Measurements from ENCODE around the gene NR2F1-AS1.

Gene NR2F1-AS1

DNA sequence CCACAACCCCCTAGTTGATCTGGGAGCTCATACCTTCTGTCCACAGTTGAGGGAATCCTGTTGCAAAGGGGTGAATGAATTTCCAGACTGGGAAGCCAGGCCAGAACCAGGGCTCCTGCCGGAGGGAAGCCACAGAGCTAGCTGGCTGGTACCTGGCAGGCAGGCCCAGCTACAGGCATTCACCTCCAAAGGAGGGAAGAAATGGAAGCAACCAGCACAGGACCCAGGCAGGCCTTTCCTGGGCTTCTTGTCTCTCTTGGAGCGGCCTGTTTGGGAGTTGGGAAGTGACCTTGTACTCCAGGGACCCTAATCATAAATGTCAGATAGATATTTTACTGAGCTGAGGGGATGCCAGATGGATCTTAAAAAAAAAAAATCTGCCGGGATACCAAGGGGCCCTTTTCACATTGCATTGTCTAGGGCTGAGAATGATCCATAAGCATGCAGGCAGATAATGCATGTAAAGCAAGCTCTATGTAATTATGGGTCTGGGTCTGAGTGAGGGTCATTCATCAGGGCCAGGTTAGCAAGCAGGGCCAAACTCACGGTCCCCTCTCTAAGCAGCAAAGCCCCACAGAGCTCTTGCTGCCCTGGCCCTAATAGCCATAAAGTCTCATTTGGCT, 10.4 kb upstream of the NR2F1-AS1 start:
- Histone ChIP-seq H3K4me3 (ENCODE audit: low read length) (no peak overlapping the region), H3K27ac (ENCODE audit: low read depth, low read length) (no peak overlapping the region), H3K27me3 (ENCODE audit: control insufficient read depth, insufficient read depth, low read length) (peaks cover 23% of the 10 kb centered on the region), H3K36me3 (ENCODE audit: control insufficient read depth, insufficient read depth, low read length) (no peaks in the 10 kb centered on the region), H3K9ac (ENCODE audit: low read length) (no peak overlapping the region), H3K4me1 (ENCODE audit: control insufficient read depth, insufficient read depth, low read length) (no peaks in the 10 kb centered on the region)

DNA sequence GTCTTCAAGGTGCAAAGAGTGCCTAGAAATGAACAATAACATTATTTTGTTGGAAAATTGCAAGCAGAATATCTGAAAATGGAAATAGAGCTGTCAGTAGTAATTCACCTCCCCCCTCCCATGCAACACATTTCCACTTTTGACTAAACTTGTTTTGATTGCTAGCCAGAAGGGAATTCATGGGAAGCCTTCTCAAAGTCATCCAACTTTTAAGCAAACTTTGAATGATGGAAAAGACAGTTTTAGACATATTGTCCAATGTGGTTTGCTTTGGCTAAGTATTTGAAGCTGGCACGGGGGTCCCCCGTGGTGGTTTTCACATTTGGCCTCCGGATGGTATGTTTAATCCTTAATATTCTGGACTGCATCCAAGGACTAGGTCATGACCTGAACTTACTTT, 9.5 kb upstream of the NR2F1-AS1 start:
- H3K4me1 ChIP-seq (ENCODE audit: control insufficient read depth, insufficient read depth, low read length), result no peaks in the 10 kb centered on the region
- peaks cover 21% of the 10 kb centered on the region for H3K27me3 ChIP-seq (ENCODE audit: control insufficient read depth, insufficient read depth, low read length)
- H3K36me3 ChIP-seq (ENCODE audit: control insufficient read depth, insufficient read depth, low read length), result no peaks in the 10 kb centered on the region
- no peak overlapping the region for H3K4me3 ChIP-seq (ENCODE audit: low read length)
- no peak overlapping the region for H3K27ac ChIP-seq (ENCODE audit: low read depth, low read length)
- no peak overlapping the region for H3K9ac ChIP-seq (ENCODE audit: low read length)

DNA sequence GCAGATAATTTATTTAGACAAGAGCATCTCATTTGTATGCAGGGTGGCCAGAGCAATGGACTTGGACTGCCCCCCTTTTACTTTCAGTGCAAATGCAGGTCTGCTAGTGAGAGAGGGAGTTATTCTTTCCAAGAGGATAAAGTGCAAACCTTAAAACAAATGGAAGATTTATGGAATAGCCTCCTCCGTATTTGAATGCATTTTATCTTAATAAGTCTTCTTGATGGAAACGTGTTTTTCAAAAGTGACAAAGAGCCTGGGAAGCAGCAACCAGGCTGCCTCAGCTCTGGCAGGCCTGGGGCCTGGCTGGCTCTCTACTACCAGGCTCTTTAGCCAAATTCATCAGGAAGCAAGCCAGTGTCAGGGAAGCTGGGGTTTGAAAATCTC, 8.8 kb upstream of the NR2F1-AS1 start:
- Histone ChIP-seq H3K4me3 (ENCODE audit: low read length) (no peak overlapping the region), H3K27ac (ENCODE audit: low read depth, low read length) (no peak overlapping the region), H3K4me1 (ENCODE audit: control insufficient read depth, insufficient read depth, low read length) (no peaks in the 10 kb centered on the region), H3K27me3 (ENCODE audit: control insufficient read depth, insufficient read depth, low read length) (peaks cover 20% of the 10 kb centered on the region), H3K36me3 (ENCODE audit: control insufficient read depth, insufficient read depth, low read length) (no peaks in the 10 kb centered on the region), H3K9ac (ENCODE audit: low read length) (no peak overlapping the region)

DNA sequence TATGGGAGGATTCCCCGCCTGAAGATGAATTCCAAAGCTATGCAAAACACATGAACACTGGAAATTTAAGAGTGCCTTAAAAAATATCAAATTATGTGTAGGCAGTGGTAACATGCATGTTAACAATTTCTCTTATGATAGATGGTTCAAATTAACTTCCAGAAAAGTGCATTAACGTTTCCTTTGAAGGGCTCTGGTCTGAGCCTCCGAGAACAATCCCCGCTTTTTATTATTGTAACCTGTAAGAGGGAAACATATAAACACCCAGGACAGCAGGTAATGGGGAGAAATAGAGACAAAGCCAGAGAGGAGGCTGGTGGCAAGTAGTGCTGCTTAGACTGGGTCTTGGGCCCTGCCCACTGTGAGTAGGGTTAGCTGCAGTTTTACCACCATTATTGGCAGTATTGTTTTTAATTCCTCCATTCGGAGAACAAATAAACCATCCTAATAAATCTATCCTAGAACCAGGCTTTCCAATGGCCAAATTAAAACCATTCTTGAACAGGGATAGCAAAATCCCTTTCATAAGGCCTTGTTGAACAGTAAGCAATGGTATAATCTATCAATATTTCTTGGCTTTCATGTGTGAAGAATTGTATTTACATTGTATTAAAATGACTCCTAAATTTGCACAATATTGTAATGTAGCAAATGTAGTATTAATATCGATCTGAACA, 8.3 kb upstream of the NR2F1-AS1 start:
- no peak overlapping the region for H3K27ac ChIP-seq (ENCODE audit: low read depth, low read length)
- H3K36me3 ChIP-seq (ENCODE audit: control insufficient read depth, insufficient read depth, low read length), result no peaks in the 10 kb centered on the region
- peaks cover 18% of the 10 kb centered on the region for H3K27me3 ChIP-seq (ENCODE audit: control insufficient read depth, insufficient read depth, low read length)
- H3K9ac ChIP-seq (ENCODE audit: low read length), result no peak overlapping the region
- no peaks in the 10 kb centered on the region for H3K4me1 ChIP-seq (ENCODE audit: control insufficient read depth, insufficient read depth, low read length)
- no peak overlapping the region for H3K4me3 ChIP-seq (ENCODE audit: low read length)

DNA sequence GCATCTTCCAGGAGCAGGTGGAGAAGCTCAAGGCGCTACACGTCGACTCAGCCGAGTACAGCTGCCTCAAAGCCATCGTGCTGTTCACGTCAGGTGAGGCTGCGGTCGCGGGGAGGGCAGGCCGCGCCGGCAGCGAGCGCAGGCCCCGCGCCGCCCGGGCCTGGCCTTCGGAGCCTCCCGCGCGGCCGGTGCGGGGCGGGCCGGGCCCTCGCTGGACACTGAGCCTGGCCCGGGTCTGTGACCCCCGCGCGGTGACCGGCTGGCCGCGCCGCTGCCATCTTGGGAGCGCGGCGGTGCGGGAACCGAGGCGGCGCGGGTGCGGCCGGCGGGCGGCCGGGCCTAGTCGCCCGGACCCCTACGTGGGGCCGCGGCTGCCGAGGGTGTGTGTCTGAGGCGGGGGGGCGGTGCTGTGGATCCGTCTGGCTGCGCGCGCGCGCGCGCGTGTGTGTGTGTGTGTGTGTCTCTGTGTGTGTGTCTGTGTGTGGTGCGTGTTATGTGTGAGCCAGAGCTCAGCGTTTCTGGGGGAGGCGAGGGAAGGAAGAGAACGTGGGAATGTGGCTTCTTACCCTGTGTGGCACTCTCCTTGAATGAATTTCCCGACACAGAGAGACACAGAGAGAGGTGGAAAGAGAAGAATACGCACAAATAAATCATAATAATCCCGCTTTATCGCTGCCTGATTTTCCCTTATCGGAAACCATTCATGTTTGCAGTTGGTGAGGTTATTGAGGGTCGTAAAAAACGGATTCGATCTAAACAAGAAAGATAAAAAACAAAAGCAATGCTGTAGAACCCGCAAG, 7.5 kb upstream of the NR2F1-AS1 start:
- peaks cover 18% of the 10 kb centered on the region for H3K27me3 ChIP-seq (ENCODE audit: control insufficient read depth, insufficient read depth, low read length)
- no peaks in the 10 kb centered on the region for H3K4me1 ChIP-seq (ENCODE audit: control insufficient read depth, insufficient read depth, low read length)
- H3K27ac ChIP-seq (ENCODE audit: low read depth, low read length), result no peak overlapping the region
- H3K4me3 ChIP-seq (ENCODE audit: low read length), result no peak overlapping the region
- no peak overlapping the region for H3K9ac ChIP-seq (ENCODE audit: low read length)
- H3K36me3 ChIP-seq (ENCODE audit: control insufficient read depth, insufficient read depth, low read length), result no peaks in the 10 kb centered on the region

DNA sequence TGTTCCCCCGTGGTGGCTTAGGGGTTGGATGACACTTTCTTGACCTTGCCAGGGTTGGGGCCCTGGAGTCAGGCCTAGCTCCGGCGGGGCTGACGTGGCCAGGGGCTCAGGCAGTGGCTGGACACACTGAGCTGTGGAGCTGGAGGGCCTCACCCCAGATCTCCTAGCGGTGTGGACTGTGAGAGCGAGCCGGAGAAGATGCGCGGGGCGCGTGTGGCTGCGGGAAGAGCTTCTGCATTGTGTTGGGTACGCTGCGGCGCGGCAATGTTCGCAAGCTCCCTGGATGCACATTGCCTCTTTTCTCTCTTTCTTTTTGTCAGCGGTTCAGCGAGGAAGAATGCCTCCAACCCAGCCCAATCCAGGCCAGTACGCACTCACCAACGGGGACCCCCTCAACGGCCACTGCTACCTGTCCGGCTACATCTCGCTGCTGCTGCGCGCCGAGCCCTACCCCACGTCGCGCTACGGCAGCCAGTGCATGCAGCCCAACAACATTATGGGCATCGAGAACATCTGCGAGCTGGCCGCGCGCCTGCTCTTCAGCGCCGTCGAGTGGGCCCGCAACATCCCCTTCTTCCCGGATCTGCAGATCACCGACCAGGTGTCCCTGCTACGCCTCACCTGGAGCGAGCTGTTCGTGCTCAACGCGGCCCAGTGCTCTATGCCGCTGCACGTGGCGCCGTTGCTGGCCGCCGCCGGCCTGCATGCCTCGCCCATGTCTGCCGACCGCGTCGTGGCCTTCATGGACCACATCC, 6.8 kb upstream of the NR2F1-AS1 start:
- H3K27me3 ChIP-seq (ENCODE audit: control insufficient read depth, insufficient read depth, low read length), result peaks cover 25% of the 10 kb centered on the region
- no peak overlapping the region for H3K9ac ChIP-seq (ENCODE audit: low read length)
- H3K27ac ChIP-seq (ENCODE audit: low read depth, low read length), result no peak overlapping the region
- no peaks in the 10 kb centered on the region for H3K36me3 ChIP-seq (ENCODE audit: control insufficient read depth, insufficient read depth, low read length)
- H3K4me1 ChIP-seq (ENCODE audit: control insufficient read depth, insufficient read depth, low read length), result no peaks in the 10 kb centered on the region
- H3K4me3 ChIP-seq (ENCODE audit: low read length), result no peak overlapping the region

DNA sequence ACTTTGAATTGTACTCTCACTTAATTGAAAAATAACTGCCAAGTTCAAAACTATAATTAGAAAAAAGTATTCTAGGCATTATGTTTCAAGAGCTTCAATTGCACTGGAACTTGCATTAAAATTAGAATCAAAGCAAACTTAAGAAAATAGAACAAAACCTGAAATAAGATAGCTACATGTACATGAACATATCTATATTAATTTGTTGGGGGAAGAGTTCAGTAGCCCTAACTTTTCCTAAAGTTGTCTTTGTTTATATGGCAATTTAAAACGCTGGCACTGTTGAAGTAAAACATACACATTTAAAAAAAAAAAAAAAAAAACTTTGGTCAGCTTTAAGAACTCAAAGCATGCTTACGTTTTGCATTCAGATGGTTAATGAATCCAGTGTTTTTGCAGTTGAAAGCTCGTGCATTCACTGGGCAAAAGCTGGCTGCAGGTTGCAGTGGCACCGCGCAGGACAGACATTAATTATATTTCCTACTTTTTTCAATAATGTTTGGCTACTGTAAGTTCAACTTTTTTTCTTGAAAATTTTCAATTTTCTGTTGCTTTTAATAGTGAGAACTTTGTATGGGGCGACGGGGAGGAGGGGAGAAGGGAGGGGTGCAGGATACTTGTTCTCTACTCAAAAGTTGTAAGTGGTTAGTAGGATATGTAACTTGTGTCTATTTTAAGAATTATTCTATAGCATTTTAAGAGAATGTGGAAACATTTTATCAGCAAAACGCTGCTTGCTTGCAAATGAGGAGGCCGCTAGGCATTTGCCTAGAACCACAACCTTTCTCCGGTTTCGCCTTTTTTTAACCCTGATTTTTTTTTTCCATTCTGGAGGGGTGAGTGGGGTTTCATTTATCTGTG, 5.9 kb upstream of the NR2F1-AS1 start:
- peaks cover 28% of the 10 kb centered on the region for H3K27me3 ChIP-seq (ENCODE audit: control insufficient read depth, insufficient read depth, low read length)
- no peak overlapping the region for H3K9ac ChIP-seq (ENCODE audit: low read length)
- H3K4me1 ChIP-seq (ENCODE audit: control insufficient read depth, insufficient read depth, low read length), result peaks cover 2% of the 10 kb centered on the region
- H3K27ac ChIP-seq (ENCODE audit: low read depth, low read length), result no peak overlapping the region
- H3K4me3 ChIP-seq (ENCODE audit: low read length), result no peak overlapping the region
- H3K36me3 ChIP-seq (ENCODE audit: control insufficient read depth, insufficient read depth, low read length), result no peaks in the 10 kb centered on the region

DNA sequence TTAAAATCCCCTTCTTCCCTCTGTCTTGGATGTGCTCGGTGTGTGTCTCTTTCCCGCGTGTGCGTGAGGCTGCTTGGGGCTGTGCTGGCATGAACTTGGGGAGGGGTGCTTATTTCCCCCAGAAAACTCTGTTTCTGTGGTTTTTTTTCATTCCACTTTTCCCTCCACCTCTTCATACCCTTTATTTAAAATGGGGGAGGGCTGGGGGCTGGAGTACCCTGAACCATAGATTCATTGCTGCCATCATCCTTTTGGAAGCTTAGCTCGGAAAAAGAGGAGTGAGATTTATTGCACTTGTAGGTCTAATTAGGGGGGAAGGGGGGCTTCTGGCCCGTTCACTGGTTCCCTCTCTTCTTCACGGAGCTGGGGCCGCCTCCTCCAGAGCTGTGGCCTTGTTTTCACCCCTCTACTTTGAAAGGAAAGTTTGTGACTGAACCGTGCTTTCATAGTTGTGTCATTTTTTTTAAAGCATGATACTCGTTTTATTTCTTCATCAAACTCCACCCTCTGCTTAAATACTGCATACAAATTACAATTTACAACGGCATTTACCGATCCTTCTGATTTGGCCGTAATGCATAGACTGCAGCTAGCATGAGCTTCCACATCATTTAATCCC, 4.9 kb upstream of the NR2F1-AS1 start:
- H3K36me3 ChIP-seq (ENCODE audit: control insufficient read depth, insufficient read depth, low read length), result no peaks in the 10 kb centered on the region
- H3K9ac ChIP-seq (ENCODE audit: low read length), result no peak overlapping the region
- peaks cover 4% of the 10 kb centered on the region for H3K4me1 ChIP-seq (ENCODE audit: control insufficient read depth, insufficient read depth, low read length)
- peak overlapping the region; percentile 51 for H3K4me3 ChIP-seq (ENCODE audit: low read length)
- H3K27me3 ChIP-seq (ENCODE audit: control insufficient read depth, insufficient read depth, low read length), result peaks cover 28% of the 10 kb centered on the region
- H3K27ac ChIP-seq (ENCODE audit: low read depth, low read length), result no peak overlapping the region

DNA sequence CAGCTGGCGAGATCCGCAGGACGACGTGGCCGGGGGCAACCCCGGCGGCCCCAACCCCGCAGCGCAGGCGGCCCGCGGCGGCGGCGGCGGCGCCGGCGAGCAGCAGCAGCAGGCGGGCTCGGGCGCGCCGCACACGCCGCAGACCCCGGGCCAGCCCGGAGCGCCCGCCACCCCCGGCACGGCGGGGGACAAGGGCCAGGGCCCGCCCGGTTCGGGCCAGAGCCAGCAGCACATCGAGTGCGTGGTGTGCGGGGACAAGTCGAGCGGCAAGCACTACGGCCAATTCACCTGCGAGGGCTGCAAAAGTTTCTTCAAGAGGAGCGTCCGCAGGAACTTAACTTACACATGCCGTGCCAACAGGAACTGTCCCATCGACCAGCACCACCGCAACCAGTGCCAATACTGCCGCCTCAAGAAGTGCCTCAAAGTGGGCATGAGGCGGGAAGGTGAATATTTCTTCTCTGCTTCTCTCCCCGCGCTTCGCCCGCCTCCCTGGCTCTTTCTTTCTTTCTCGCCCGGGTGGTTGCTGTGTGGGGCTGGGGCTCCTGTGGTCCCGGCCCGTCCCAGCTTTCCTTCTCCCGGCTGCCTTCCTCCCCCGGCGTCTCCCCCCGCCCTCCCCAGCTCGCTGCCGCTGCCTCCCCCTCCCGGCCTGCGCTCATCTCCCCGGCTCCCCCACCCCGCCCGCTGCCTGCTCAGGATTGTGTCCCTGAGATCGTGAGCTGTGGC, 4.2 kb upstream of the NR2F1-AS1 start:
- Histone ChIP-seq H3K27me3 (ENCODE audit: control insufficient read depth, insufficient read depth, low read length) (peaks cover 32% of the 10 kb centered on the region), H3K4me1 (ENCODE audit: control insufficient read depth, insufficient read depth, low read length) (peaks cover 5% of the 10 kb centered on the region), H3K4me3 (ENCODE audit: low read length) (peak overlapping the region; percentile 72), H3K36me3 (ENCODE audit: control insufficient read depth, insufficient read depth, low read length) (no peaks in the 10 kb centered on the region), H3K9ac (ENCODE audit: low read length) (no peak overlapping the region), H3K27ac (ENCODE audit: low read depth, low read length) (peak overlapping the region; percentile 4)

DNA sequence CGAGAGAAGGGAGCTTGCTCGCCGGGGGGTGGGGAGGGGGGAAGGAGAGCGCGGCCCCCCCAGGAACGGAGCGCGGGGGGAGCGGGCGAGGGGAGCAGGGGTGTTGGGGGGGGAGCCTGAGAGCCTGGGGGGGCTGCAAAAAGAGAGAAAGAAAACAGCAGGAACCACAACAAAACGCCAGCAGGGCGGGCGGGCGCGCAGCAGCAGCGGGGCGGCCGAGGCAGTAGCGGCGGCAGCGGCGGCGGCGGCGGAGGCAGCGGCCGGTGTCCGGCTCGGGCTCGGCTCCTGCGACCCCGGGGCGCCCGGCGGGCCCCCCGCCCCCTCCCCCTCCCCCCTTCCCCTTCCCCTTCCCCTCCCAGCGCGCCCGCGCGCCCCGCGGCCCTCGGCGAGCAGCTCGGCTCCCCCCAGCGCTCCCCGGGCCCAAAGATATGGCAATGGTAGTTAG, 3.6 kb upstream of the NR2F1-AS1 start:
- Histone ChIP-seq H3K36me3 (ENCODE audit: control insufficient read depth, insufficient read depth, low read length) (no peaks in the 10 kb centered on the region), H3K4me3 (ENCODE audit: low read length) (peak overlapping the region; percentile 72), H3K4me1 (ENCODE audit: control insufficient read depth, insufficient read depth, low read length) (peaks cover 5% of the 10 kb centered on the region), H3K27me3 (ENCODE audit: control insufficient read depth, insufficient read depth, low read length) (peaks cover 38% of the 10 kb centered on the region), H3K9ac (ENCODE audit: low read length) (no peak overlapping the region), H3K27ac (ENCODE audit: low read depth, low read length) (no peak overlapping the region)
